ENCODE measurements around the gene CD2BP2. TPM values are rescaled to one million over a fixed set of nuclear protein-coding genes. Genes with fewer than 3 reads are reported as not detected.

The CD2BP2 gene
- polyA plus RNA-seq, 1 of the 3 experiments (the other 2 are of a cell fraction) = 80.8 TPM

GRCh38 chr16:30378236-30379157 is 23.4 kb upstream of the CD2BP2 start:
- CTCF ChIA-PET = interaction anchor here (0.6 to 2.0 kb wide), 7 partner anchors 17 to 31 kb away, joined by 3 to 11 read pairs (median 3); partner anchors contain the start of genes CD2BP2, ZNF48 and ZNF771
- no peak; the same call in 1 of the 2 replicates for TF ChIP-seq GATA2 (CRISPR knock-in tag; IDR thresholded peaks at IDR 0.05)
- peak in 1 of 2 experiments; percentile 18; a peak in 1 of 4 replicates for TF ChIP-seq EP300 (IDR thresholded peaks at IDR 0.05; ENCODE audit: borderline replicate concordance in 1 of 2, low read depth in 1 of 2, low read length in 1 of 2)
- no peak for TF ChIP-seq USF2 (IDR thresholded peaks at IDR 0.05; ENCODE audit: borderline replicate concordance, low read depth, low read length)
- peak; percentile 57; the same call in 1 of the 2 replicates for TF ChIP-seq MAX (IDR thresholded peaks at IDR 0.05; ENCODE audit: low read depth)
- TF ChIP-seq ELF1 (IDR thresholded peaks at IDR 0.05) = no peak
- TF ChIP-seq ZBTB33 (IDR thresholded peaks at IDR 0.05; ENCODE audit: borderline replicate concordance, low read depth) = no peak
- no peak for TF ChIP-seq IRF3 (IDR thresholded peaks at IDR 0.05; ENCODE audit: low read depth, low read length)
- TF ChIP-seq NRF1 (IDR thresholded peaks at IDR 0.05; ENCODE audit: low read depth, low read length) = no peak
- no peak for TF ChIP-seq EZH2phosphoT487 (IDR thresholded peaks at IDR 0.05; ENCODE audit: borderline replicate concordance, low read depth)
- TF ChIP-seq RAD21 (IDR thresholded peaks at IDR 0.05; ENCODE audit: low read length) = no peak
- no peak for TF ChIP-seq CHD2 (IDR thresholded peaks at IDR 0.05; ENCODE audit: low read length, partially characterized antibody)
- no peak for TF ChIP-seq USF1 (IDR thresholded peaks at IDR 0.05; ENCODE audit: borderline replicate concordance, low read depth)
- TF ChIP-seq TAF1 (IDR thresholded peaks at IDR 0.05; ENCODE audit: borderline replicate concordance, low read depth, low read length) = peak; percentile 77
- no peak for TF ChIP-seq SMC3 (IDR thresholded peaks at IDR 0.05; ENCODE audit: low read depth, low read length)
- peak; percentile 35 for TF ChIP-seq CTCF (IDR thresholded peaks at IDR 0.05)
- TF ChIP-seq PBX3 (IDR thresholded peaks at IDR 0.05) = no peak
- TF ChIP-seq FOXJ3 (CRISPR knock-in tag; IDR thresholded peaks at IDR 0.05) = no peak
- no peak for TF ChIP-seq RXRA (IDR thresholded peaks at IDR 0.05; ENCODE audit: borderline replicate concordance, low read depth)
- TF ChIP-seq FOSL2 (IDR thresholded peaks at IDR 0.05; ENCODE audit: borderline replicate concordance, low read depth) = no peak
- TF ChIP-seq YY1 (IDR thresholded peaks at IDR 0.05; ENCODE audit: low read depth) = no peak
- TF ChIP-seq MXI1 (IDR thresholded peaks at IDR 0.05; ENCODE audit: low read depth, low read length) = peak; percentile 48; the same call in 1 of the 2 replicates
- TF ChIP-seq POLR2AphosphoS5 (IDR thresholded peaks at IDR 0.05; ENCODE audit: low read depth, low read length) = peak; percentile 93
- TF ChIP-seq SIN3A (IDR thresholded peaks at IDR 0.05; ENCODE audit: borderline replicate concordance, low read depth, low read length) = no peak

More at GRCh38 chr16:30378236-30379157, 23.4 kb upstream of the CD2BP2 start:
- H2AFZ ChIP-seq (ENCODE audit: low read depth) = peak overlapping the region; percentile 93
- DNase-seq = peak; percentile 98
- WGBS (ENCODE audit: low lambda C conversion rate) = 2% methylated on average over 23 of the region's 67 CpGs
- peaks cover 15% of the 10 kb centered on the region; the same call in 1 of the 2 replicates for H3K79me2 ChIP-seq (ENCODE audit: insufficient read depth)
- peaks cover 12% of the 10 kb centered on the region; the same call in 1 of the 2 replicates for H4K20me1 ChIP-seq (ENCODE audit: insufficient read depth)
- no peaks in the 10 kb centered on the region for H3K9me3 ChIP-seq
- H3K4me2 ChIP-seq = peak overlapping the region; percentile 100
- POLR2A ChIA-PET = interaction anchor here (0.9 to 1.5 kb wide), 5 partner anchors 9 to 24 kb away, joined by 3 to 9 read pairs (median 3); partner anchors contain the start of gene ZNF48
- H3K9me2 ChIP-seq = no peaks in the 10 kb centered on the region
- H3K4me3 ChIP-seq (ENCODE audit: low read depth in 2 of 2, low read length in 1 of 2) = peak overlapping the region; percentile 70 to 96
- H3F3A ChIP-seq (replicated peaks; ENCODE audit: insufficient read depth) = peaks cover 19% of the 10 kb centered on the region
- H3K4me1 ChIP-seq (ENCODE audit: control insufficient read depth in 1 of 2, insufficient read depth in 2 of 2, low read depth in 1 of 2, low read length in 1 of 2) = peaks cover 6 to 9% of the 10 kb centered on the region in 2 experiments; a peak in 3 of 4 replicates
- peak overlapping the region; percentile 98 to 99 for H3K27ac ChIP-seq (ENCODE audit: low read depth in 2 of 2, low read length in 1 of 2)
- peak overlapping the region; percentile 97 for H3K9ac ChIP-seq
- H3K27me3 ChIP-seq (ENCODE audit: insufficient read depth) = no peaks in the 10 kb centered on the region
- H3K36me3 ChIP-seq (replicated peaks in 1 of 2; ENCODE audit: control insufficient read depth in 1 of 2, insufficient read depth in 2 of 2, low read length in 1 of 2) = peaks cover 0 to 6% of the 10 kb centered on the region in 2 experiments

Data from SK-N-SH (cell line).